ENCODE data around the gene METTL16.

METTL16 gene

GRCh38 chr17:2385240-2386210, 126.2 kb downstream of the METTL16 start:
- DNase-seq (ENCODE audit: low read depth in 2 of 3, low spot score in 2 of 3), result no peak

DNA sequence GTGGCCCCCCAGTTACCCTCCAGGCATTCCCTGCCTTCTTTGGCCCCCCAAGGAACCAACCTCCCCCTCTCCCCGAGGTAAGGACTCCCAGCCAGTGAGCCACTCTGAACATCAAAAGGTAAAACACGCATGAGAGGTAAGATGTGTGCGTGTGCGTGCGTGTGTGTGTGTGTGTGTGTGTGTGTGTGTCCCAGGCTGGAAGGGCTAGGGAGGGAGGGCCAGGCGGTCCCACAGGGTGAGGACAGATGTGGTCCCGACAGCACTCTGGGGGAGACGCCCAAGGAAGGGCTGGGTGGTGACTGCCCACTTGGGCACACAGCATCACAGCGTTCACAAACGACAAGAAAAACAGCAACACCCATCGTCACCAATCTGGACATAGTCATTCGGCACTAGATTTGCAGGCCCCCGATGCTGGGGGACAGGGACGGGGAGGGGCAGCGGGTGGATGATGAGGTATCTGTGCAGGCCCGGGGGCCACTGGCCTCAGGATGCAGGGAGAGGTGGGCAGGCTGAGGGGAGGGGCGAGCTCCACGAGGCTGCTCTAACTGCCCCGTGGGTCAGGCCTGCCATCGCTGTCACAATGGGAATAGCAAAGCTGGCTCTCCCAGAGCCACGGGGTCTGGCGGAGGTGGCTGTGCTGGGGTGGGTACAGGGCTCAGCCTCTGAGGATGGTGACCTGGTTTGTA, 127.1 kb downstream of the METTL16 start:
- DNase-seq (ENCODE audit: low read depth in 2 of 3, low spot score in 2 of 3), result no peak

DNA sequence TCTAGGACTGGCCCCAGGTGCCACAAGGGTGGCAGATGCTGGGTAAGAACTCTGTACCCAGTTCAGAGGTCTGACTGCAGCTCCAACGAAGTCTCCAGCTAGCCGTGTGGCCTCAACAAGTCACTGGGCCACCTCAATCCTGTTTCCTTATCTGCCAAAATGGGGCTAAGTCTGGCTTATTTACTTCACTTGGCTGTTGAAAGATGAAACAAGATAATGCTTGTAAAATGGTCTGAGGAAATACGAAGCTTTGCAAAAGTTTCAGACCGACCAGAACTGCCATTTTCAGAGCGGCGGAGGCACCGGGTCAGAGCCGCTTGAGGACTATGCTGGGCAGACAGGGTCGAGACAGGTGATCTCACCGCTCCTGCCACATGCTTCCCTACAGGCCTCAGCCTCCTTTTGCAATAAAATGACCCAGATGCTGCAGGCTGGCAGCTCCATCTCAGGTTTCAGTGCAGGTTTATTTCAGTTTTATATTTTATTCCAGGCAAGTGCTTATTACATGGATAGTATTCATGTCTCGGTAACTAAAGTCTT, 128.0 kb downstream of the METTL16 start:
- no peak for DNase-seq (ENCODE audit: low read depth in 2 of 3, low spot score in 2 of 3)

GRCh38 chr17:2380950-2381649, 130.6 kb downstream of the METTL16 start:
- no peak for DNase-seq (ENCODE audit: low read depth in 2 of 3, low spot score in 2 of 3)

DNA sequence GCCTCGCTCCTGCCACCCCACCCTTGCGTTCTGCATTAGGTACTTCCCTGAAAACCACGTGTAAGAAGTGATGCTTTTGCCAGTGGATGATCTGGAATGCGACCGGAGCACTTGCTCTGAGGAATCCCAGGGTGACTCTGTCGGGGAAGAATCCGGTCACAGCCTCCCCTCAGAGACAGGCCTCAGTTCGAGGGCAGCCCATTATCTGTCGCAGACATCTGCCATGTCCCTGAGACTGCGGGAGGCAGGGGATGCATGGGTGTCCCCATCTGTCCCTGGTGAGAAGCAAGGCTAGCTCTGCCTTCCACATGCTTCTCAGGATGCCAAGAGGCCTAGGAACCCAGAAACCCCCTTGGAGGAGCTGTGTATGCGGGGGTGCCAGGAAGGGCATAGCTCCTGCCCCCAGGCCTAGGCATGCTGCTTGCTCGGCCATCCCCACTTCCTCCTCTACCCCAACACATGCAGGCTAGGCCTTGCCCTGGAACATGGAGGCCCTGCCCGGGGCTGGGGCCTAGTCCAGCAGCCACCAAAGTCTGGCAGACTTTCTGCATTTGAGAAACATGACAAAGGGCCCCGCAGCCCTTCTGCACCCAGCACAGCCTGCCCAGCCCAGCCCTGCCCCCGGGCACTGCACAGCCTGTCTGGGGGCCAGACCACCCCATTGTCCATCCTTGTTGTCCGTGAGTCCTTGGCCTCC, 131.3 kb downstream of the METTL16 start:
- DNase-seq (ENCODE audit: low read depth in 2 of 3, low spot score in 2 of 3), result no peak

DNA sequence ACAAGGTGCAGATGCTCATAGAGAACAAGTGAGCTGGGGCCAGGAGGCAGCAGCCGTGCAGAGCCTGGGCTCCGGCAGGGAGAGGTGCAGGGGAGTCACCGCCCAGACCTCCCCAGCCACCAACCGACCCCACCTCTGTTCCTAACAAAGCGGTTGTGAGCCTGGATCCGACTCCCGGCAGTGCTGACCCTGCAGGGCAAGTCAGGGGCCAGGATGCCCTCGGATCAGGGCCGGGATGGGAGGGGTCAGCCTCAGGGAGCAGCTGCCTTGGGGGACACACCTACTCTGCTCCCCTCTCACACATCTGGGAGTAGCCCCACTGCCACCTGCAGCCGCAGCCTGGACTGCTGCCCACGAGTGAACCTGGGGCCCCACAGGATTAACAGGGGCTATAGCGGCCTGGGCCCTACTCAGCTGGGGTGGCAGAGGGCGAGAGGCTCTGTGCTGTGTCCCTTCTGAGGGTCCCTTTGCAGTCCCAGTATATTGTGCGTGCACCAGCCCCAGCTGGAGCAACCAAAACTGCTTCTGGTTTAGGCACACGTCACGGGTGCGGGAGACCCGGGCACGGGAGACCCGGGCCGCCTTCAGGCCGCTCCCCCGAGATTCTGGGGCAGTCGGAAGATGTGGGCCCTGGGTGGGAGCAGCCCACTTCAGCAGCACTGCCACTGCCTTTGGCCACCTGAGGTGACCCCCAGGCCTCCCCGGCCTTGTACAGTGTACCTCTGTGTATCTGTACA, 132.0 kb downstream of the METTL16 start:
- DNase-seq (ENCODE audit: low read depth in 2 of 3, low spot score in 2 of 3), result no peak

GRCh38 chr17:2378905-2379304, 132.8 kb downstream of the METTL16 start:
- no peak for DNase-seq (ENCODE audit: low read depth in 2 of 3, low spot score in 2 of 3)

DNA sequence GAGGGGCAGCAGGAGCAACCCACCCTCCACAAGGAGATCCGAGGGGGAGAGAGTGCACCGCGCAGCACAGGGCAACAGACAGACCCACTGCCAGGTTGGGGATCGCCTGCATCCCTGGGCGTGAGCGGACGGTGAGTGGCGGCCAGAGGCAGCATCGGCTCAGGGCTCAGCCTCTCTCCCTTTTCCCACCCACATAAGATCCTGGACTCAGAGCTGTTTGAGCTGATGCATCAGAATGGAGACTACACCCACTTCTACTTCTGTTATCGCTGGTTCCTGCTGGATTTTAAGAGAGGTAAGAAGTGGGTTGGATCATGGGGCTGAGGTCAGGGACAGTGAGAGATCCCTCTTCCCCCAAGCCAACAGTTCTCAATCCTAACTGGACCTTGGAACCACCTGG, 134.0 kb downstream of the METTL16 start:
- DNase-seq (ENCODE audit: low read depth in 2 of 3, low spot score in 2 of 3), result no peak

- DNase-seq (ENCODE audit: low read depth in 2 of 3, low spot score in 2 of 3), result no peak
Measured at GRCh38 chr17:2376107-2376506, 135.6 kb downstream of the METTL16 start.

DNA sequence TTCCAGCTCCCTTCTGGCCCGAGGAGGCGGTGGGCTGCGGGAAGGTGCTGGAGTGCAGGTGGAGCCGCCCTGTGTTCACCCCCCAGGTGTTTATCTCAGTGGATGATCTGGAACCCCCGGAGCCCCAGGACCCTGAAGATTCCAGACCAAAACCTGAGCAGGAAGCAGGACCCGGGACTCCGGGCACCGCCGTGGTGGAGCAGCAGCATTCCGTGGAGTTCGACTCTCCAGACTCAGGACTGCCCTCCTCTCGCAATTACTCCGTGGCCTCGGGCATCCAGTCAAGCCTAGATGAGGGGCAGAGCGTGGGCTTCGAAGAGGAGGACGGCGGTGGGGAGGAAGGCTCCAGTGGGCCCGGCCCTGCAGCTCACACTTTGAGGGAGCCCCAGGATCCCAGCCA, 136.3 kb downstream of the METTL16 start:
- no peak for DNase-seq (ENCODE audit: low read depth in 2 of 3, low spot score in 2 of 3)

DNA sequence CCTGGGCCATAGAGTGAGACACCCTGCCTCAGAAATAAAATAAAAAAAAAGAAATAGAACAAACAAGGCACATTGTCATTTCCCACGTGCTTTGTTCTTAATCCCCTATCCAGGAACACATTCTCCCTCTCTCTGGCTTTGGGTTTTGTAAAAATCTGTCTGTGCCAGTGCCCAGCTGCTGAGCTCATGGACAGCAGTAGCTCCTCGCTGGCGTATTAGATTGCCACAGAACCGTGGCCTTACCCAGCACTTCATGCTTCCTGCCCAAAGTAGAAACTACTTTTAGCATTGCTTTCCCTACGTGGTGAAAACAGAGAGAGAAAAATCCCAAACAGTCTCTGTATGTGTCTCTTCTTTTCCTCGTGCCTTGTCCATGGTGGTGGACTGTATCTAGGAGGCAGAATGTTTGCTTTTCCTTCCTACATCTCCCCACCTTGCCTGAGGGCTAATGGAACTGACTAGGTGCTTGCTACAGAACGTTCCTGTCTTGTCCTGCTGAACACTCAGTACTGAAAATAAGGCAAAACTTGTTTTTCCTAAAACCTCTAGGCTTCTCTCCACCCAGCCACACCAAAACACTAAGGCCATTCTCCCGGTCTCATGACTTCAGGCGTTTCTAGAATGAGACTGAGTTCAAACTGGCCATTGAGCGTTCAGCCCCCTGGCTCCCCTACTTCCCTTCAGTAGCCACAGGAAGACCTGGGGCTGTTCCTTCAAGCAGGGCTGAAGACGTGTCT, 137.0 kb downstream of the METTL16 start:
- no peak for DNase-seq (ENCODE audit: low read depth in 2 of 3, low spot score in 2 of 3)

DNA sequence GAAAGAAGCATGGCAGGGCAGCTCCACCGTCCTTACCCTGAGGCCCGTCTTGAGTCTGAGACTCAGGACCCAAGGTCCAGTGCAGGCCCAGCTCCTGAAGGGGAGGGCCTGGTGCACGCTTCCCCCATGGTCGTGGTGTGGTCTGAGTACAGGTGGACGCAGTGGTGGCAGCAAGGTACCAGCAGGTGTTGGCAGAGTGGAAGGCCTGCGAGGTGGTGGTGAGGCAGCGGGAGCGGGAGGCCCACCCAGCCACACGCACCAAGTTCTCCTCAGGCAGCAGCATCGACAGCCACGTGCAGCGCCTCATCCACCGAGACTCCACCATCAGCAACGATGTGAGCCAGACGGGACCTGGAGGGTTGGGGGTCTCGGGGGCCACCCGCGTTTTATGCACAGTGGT, 138.5 kb downstream of the METTL16 start:
- no peak for DNase-seq (ENCODE audit: low read depth in 2 of 3, low spot score in 2 of 3)

GRCh38 chr17:2372681-2373080, 139.0 kb downstream of the METTL16 start:
- DNase-seq (ENCODE audit: low read depth in 2 of 3, low spot score in 2 of 3), result no peak

- DNase-seq (ENCODE audit: low read depth in 2 of 3, low spot score in 2 of 3), result no peak
Measured at GRCh38 chr17:2372180-2372579, 139.5 kb downstream of the METTL16 start.

DNA sequence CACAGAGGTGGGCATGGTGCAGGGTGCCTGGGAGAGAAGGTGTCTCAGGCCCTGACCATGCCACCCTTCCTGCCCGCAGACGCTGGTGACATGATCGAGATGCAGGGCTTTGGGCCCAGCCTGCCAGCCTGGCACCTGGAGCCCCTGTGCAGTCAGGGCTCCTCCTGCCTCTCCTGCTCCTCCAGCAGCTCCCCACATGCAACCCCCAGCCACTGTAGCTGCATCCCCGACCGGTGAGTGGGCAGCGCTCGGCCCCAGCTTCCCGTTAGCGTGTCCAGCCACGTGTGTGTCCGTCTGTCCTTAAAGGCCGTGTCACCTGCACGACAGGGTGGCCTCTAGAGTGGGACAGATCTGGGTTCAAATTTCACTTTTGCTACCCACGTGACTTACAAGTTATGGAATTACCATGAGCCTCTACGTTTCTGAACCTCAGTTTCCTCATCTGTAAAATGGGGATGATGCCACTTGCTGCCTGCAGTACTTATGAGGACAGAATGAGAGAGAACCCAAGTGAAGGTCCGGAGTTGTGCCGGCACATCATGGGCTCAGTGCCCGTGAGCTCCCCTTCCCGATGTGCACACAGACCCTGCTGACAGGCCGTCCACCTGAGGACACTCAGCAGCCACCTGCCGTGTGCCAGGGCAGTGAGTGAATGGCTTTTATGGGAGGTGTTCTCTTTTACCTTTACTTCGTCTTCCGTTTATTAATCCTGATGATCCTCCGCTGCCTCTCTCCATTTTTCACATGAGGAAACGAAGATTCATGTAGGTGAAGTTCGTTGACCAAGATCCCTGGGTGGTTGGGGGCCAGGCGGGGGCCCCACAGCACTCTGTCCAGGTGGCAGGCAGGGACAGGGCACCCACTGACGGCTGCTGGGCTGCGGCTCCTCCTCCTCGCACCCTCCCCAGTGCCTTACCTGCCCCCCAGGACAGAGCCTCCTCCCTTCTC, 140.2 kb downstream of the METTL16 start:
- DNase-seq (ENCODE audit: low read depth in 2 of 3, low spot score in 2 of 3), result no peak

- DNase-seq (ENCODE audit: low read depth in 2 of 3, low spot score in 2 of 3), result no peak
Measured at GRCh38 chr17:2370211-2370589, 141.5 kb downstream of the METTL16 start.

DNA sequence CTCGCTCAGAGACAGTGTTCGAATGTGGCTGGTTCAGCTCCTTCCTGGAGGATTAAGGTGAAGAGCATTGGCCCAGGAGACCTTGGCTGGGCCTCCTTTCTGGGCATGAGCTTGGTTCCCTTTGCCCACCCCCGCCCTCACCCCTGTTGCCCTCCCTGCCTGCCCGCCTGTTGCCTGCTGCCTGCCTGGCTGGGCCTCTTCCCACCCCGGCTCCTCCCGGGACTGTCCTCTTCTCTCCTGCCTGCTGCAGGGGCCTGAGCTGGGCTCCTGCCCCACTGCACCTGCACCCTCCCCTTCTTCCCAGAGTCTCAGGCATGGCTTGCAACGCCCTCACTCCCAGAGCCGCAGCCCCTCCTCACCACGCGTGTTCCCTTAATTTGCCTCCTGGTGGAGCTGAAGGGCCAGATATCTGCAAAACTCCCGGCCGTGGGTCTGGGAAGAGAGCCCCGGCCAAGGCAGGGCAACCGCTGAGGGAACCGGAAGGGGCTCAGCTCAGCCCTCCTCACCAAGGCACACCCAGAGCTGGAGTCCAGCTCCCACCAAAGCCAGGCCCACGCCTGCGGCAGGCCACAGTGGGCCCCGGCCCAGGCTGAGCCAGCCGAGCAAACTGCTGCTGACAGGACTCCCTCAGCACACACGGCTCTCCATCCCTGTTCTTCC, 142.0 kb downstream of the METTL16 start:
- no peak for DNase-seq (ENCODE audit: low read depth in 2 of 3, low spot score in 2 of 3)

DNA sequence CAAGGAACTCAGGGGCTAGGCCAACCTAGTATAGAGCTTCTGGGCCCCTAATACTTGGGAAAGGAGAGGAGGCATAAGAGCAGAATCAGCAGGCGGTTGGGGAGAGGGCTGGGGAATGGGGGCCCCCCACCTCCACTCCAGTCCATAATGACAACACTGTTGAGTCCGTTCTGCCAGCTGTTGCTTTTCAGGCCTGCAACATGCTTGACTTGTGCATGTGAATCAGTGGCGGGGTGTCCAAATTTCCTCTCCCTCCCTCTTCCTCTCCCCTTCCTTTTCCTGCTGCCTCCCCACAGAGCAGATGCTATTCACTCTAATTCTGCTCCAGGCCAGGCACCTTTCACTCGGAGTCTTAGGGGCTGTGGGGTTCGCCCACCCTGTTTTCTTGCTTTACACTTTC, 142.6 kb downstream of the METTL16 start:
- DNase-seq (ENCODE audit: low read depth in 2 of 3, low spot score in 2 of 3), result no peak

All from activated CD8-positive, alpha-beta memory T cell treated with anti-CD3 and anti-CD28 coated beads for 48 hours (primary cell).